GM12878 (cell line): ENCODE results near the gene LLPH.

Experiments used
- CTCF ChIP-seq, 3 experiments: IDR thresholded peaks in 2 of 3; conservative IDR thresholded peaks in 1 of 3; 2 replicates each; pipeline ENCODE4 v1.5.1; 2011; ENCODE audit warnings: low read depth in 3 of 3, low read length in 3 of 3, mild to moderate bottlenecking in 3 of 3, control low read depth in 2 of 3, moderate library complexity in 2 of 3, inconsistent platforms in 1 of 3, mixed read lengths in 1 of 3; ENCODE audit not compliant: control insufficient read depth in 2 of 3, insufficient read depth in 1 of 3; ENCODE audit errors: extremely low read depth in 1 of 3
- MAX ChIP-seq: IDR thresholded peaks from 2 replicates; pipeline ENCODE4 v1.6.1; 2012; ENCODE audit warnings: low read depth, low read length, improper control_type of control experiment
- MTA3 ChIP-seq: IDR thresholded peaks from 2 replicates; pipeline ENCODE4 v1.6.1; 2012; ENCODE audit warnings: low read length, inconsistent platforms, borderline replicate concordance
- REST ChIP-seq: IDR thresholded peaks from 2 replicates; pipeline ENCODE4 v1.6.1; 2012; ENCODE audit warnings: mild to moderate bottlenecking, low read depth, low read length
- SPI1 ChIP-seq: IDR thresholded peaks from 2 replicates; pipeline ENCODE4 v1.6.1; 2011; ENCODE audit warnings: low read depth, mild to moderate bottlenecking, low read length, moderate library complexity, borderline replicate concordance; ENCODE audit not compliant: insufficient read depth

GRCh38 chr12:66087365-66087943, 43.1 kb downstream of the LLPH start:
- TF ChIP-seq REST (no peak), MAX (no peak), CTCF (IDR thresholded peaks at IDR 0.05 in 2 of 3, conservative IDR thresholded peaks at IDR 0.05 in 1 of 3; ENCODE audit: control insufficient read depth in 2 of 3, extremely low read depth in 1 of 3, insufficient read depth in 1 of 3, low read depth in 3 of 3, low read length in 3 of 3) (peak; percentile 74 to 90 (median 85)), SPI1 (no peak), MTA3 (no peak)
